HepG2 (cell line): ENCODE results near the gene KCNMA1. TPM values are rescaled to one million over a fixed set of nuclear protein-coding genes. Genes with fewer than 3 reads are reported as not detected.

Source experiments
- ATAC-seq: fragments of 200-7000 bp; cut with Tn5 transposase; 3 replicates; pipeline ENCODE4 v1.9.1; 2020; ENCODE audit warnings: mild to moderate bottlenecking, moderate library complexity
- BruUV-seq: library from RNA; stranded (reverse); fragments of 400-500 nt; replicated peaks from 2 replicates; lab custom pipeline; 2021; lab: Mats Ljungman, UMichigan
- CTCF ChIA-PET: fragments of 300-600 bp; formaldehyde crosslinking; extraction: SDS; loops from one replicate; lab custom pipeline; 2021; ENCODE audit warnings: low total read pairs, inconsistent platforms, low intra/inter-chr PET ratio; lab: Yijun Ruan, JAX
- POLR2A ChIA-PET: fragments of 350-600 bp; sonication (Branson Sonifier 250); formaldehyde crosslinking; loops from one replicate; lab custom pipeline; 2020; ENCODE audit warnings: antibody characterized with exemption, inconsistent platforms; lab: Yijun Ruan, JAX
- DNase-seq: peaks from one replicate; pipeline ENCODE4 v3.0.0-alpha.2; 2015; ENCODE audit warnings: low spot score
- FAIRE-seq: peaks from 3 replicates; lab custom pipeline; 2011; peaks lifted over from hg19 to GRCh38; lab: Jason Lieb, UNC
- H2AFZ ChIP-seq: one replicate; pipeline ENCODE4 v1.6.1; 2011; ENCODE audit warnings: low read length, inconsistent platforms
- H3K27ac ChIP-seq: fragments of 300-600 bp; 3 replicates; pipeline ENCODE4 v1.8.0; 2011; ENCODE audit warnings: mixed run types, mild to moderate bottlenecking, mixed read lengths, low read length, inconsistent platforms; ENCODE audit not compliant: insufficient read depth; ENCODE audit errors: extremely low read length
- H3K27me3 ChIP-seq, 2 experiments: fragments of 200-600 bp in 1 of 2; 2 replicates in 1 of 2; 3 replicates in 1 of 2; pipeline versions ENCODE4 v1.6.0 to v1.8.0; 2011; ENCODE audit warnings: low read length in 2 of 2, mild to moderate bottlenecking in 2 of 2, moderate library complexity in 2 of 2, inconsistent platforms in 1 of 2; ENCODE audit not compliant: insufficient read depth in 2 of 2, control insufficient read depth in 1 of 2
- H3K36me3 ChIP-seq, 2 experiments: fragments of 200-600 bp in 1 of 2; replicated peaks in 1 of 2; 2 replicates in 1 of 2; 3 replicates in 1 of 2; pipeline versions ENCODE4 v1.5.1 to v1.8.0; 2011; ENCODE audit warnings: low read length in 2 of 2, inconsistent platforms in 1 of 2; ENCODE audit not compliant: insufficient read depth in 2 of 2, control insufficient read depth in 1 of 2
- H3K4me1 ChIP-seq: 2 replicates; pipeline ENCODE4 v1.5.1; 2012; ENCODE audit warnings: low read length, inconsistent platforms; ENCODE audit not compliant: insufficient read depth
- H3K4me2 ChIP-seq: 2 replicates; pipeline ENCODE4 v1.6.0; 2011; ENCODE audit warnings: low read depth, low read length, inconsistent platforms
- H3K4me3 ChIP-seq, 3 experiments: fragments of 200-600 bp in 1 of 3; sonication (generic), shearing (Covaris generic) in 1 of 3; replicated peaks in 1 of 3; 2 replicates each; pipeline ENCODE4 v1.5.1; 2011 to 2016; ENCODE audit warnings: low read length in 3 of 3, inconsistent platforms in 2 of 3, low read depth in 2 of 3, mild to moderate bottlenecking in 2 of 3, control low read depth in 1 of 3, mixed read lengths in 1 of 3; ENCODE audit not compliant: insufficient read depth in 1 of 3
- H3K79me2 ChIP-seq: one replicate; pipeline ENCODE4 v1.6.1; 2011; ENCODE audit warnings: low read length, inconsistent platforms; ENCODE audit not compliant: insufficient read depth
- H3K9ac ChIP-seq: 2 replicates; pipeline ENCODE4 v1.6.0; 2011; ENCODE audit warnings: mild to moderate bottlenecking, low read depth, low read length, inconsistent platforms; ENCODE audit not compliant: insufficient read depth
- H3K9me3 ChIP-seq: 2 replicates; pipeline ENCODE4 v1.5.1; 2012; ENCODE audit warnings: mild to moderate bottlenecking, low read length
- H4K20me1 ChIP-seq: 2 replicates; pipeline ENCODE4 v1.6.0; 2011; ENCODE audit warnings: inconsistent platforms, mild to moderate bottlenecking, low read length, moderate library complexity; ENCODE audit not compliant: insufficient read depth
- ARNT ChIP-seq: fragments of 450-650 bp; IDR thresholded peaks from 2 replicates; pipeline ENCODE4 v1.6.1; 2017
- FOXJ3 ChIP-seq: sonication (generic); formaldehyde crosslinking; IDR thresholded peaks from 2 replicates; pipeline ENCODE4 v1.4.0; 2020; ENCODE audit warnings: missing genetic modification reagents, mild to moderate bottlenecking, borderline replicate concordance
- GZF1 ChIP-seq: sonication (generic); formaldehyde crosslinking; IDR thresholded peaks from 2 replicates; pipeline ENCODE4 v1.5.1; 2020; ENCODE audit warnings: mild to moderate bottlenecking, missing genetic modification reagents
- KLF15 ChIP-seq: sonication (generic); formaldehyde crosslinking; IDR thresholded peaks from 2 replicates; pipeline ENCODE4 v1.8.1; 2023; ENCODE audit warnings: borderline replicate concordance, mild to moderate bottlenecking, inconsistent platforms, missing genetic modification reagents, mixed read lengths
- SALL1 ChIP-seq: sonication (generic); formaldehyde crosslinking; IDR thresholded peaks from 2 replicates; pipeline ENCODE4 v1.8.0; 2022; ENCODE audit warnings: mild to moderate bottlenecking, missing genetic modification reagents
- SMYD3 ChIP-seq: sonication (generic); formaldehyde crosslinking; IDR thresholded peaks from 2 replicates; pipeline ENCODE4 v1.8.1; 2023; ENCODE audit warnings: mild to moderate bottlenecking, missing genetic modification reagents
- TEAD3 ChIP-seq: optimal IDR thresholded peaks from 2 replicates; pipeline ENCODE3; 2016; ENCODE audit warnings: borderline replicate concordance
- ZMYM3 ChIP-seq: sonication (generic); formaldehyde crosslinking; IDR thresholded peaks from 2 replicates; pipeline ENCODE4 v1.5.1; 2020; ENCODE audit warnings: mild to moderate bottlenecking, missing genetic modification reagents
- ZNF253 ChIP-seq: sonication (generic); formaldehyde crosslinking; IDR thresholded peaks from 2 replicates; pipeline ENCODE4 v1.8.0; 2022; ENCODE audit warnings: mild to moderate bottlenecking, missing genetic modification reagents, borderline replicate concordance
- ZNF629 ChIP-seq: sonication (generic); formaldehyde crosslinking; conservative IDR thresholded peaks from 2 replicates; pipeline ENCODE4 v1.5.0; 2020; ENCODE audit warnings: missing genetic modification reagents
- ZNF709 ChIP-seq: sonication (generic); formaldehyde crosslinking; IDR thresholded peaks from 2 replicates; pipeline ENCODE4 v1.5.0; 2020; ENCODE audit warnings: mild to moderate bottlenecking, missing genetic modification reagents
- WGBS: methylation state at CpG from one replicate; pipeline ENCODE4 v1.1.6; 2017; ENCODE audit warnings: low lambda C conversion rate; 5-methylcytosine and 5-hydroxymethylcytosine counted together
- in situ Hi-C: cut with HindIII; loops from 2 replicates; pipeline ENCODE4 v1.10.0; 2017; ENCODE audit warnings: low pct_unique_long_range_greater_than_20kb; ENCODE audit not compliant: extremely low pct_ligation_motif_present
- intact Hi-C: fragments of 100-400 bp; cut with micrococcal nuclease; formaldehyde crosslinking; loops from one replicate; pipeline ENCODE4 v1.10.0; 2022; ENCODE audit not compliant: unreplicated experiment
- polyA plus RNA-seq, 8 experiments: library from polyadenylated mRNA; depleted of rRNA in 3 of 8; stranded (reverse) in 7 of 8; unstranded in 1 of 8; fragments of >200 nt; fragmentation: Illumina TruSeq in 4 of 8; extraction: Trizol in 4 of 8; gene quantifications; 2 replicates each; pipeline versions ENCODE4 v1.2.1 to v1.2.3, GENCODE V29; 2011 to 2016; ENCODE audit warnings: low read depth in 4 of 8, missing spikeins in 1 of 8, mixed read lengths in 1 of 8; ENCODE audit not compliant: insufficient read depth in 1 of 8
- total RNA-seq, 5 experiments: library from RNA; depleted of rRNA; stranded (reverse); fragments of >200 nt; fragmentation: Illumina TruSeq; extraction: Trizol; gene quantifications; 2 replicates each; pipeline ENCODE4 v1.2.3, GENCODE V29; 2016; ENCODE audit warnings: low read depth in 1 of 5
- TF ChIP-seq, protein P1 (sequence below): fragments of 450-650 bp; IDR thresholded peaks from 2 replicates; pipeline ENCODE4 v1.6.1; 2017
- TF ChIP-seq, protein P2 (sequence below): sonication (generic); formaldehyde crosslinking; IDR thresholded peaks from 2 replicates; pipeline ENCODE4 v1.5.0; 2020; ENCODE audit warnings: missing genetic modification reagents, mild to moderate bottlenecking, borderline replicate concordance
- TF ChIP-seq, protein P3 (sequence below): sonication (generic); formaldehyde crosslinking; IDR thresholded peaks from 2 replicates; pipeline ENCODE4 v1.4.0; 2020; ENCODE audit warnings: missing genetic modification reagents
- TF ChIP-seq, protein P4 (sequence below): sonication (generic); formaldehyde crosslinking; IDR thresholded peaks from 2 replicates; pipeline ENCODE4 v1.5.0; 2020; ENCODE audit warnings: mild to moderate bottlenecking, missing genetic modification reagents

KCNMA1 gene
- total and polyA plus RNA-seq, 2 of the 13 experiments (the other 11 are each of a cell fraction or from before 2014, with no cell fraction given), result 0.02 TPM; not detected in 1

DNA sequence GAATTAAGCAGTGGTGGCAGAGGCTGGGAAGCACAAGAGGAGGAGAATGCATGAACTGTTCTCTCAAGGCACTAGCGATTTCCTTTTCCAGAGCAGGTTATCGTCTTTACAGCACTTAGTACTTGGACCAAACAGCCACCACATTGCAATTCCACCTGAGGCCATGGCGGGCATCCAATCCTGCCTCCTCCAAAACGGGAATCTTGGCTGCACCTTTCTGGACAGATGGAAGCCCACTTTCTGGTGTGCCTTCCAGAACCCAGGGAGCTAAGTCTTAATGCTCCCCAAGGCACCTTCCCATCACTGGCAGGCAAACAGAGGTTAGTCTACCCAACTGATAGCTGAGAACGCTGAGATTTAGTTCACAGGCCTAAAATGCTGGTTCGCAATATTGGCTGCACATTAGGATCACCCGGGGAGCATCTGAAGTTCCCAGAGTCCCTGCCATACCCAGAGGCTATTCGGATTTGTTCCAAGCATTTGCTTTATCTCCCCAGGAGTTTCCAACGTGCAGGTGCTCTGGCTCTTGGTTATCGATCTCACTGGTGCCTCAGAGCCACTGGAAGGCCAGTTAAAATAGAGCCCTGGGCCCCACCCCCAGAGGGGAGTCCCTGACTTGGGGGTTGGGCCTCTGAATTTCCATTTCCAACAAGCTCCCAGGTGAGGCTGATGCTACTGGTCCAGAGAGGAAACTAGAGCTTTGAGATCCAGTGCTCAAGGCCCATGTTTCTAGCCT is 62.2 kb downstream of the KCNMA1 start:
- H3K9me3 ChIP-seq, result no peaks in the 10 kb centered on the region
- H2AFZ ChIP-seq, result no peak overlapping the region
- ChIA-PET POLR2A (no interaction called here), CTCF (no interaction called here)
- H3K79me2 ChIP-seq, result no peaks in the 10 kb centered on the region
- DNase-seq (no peak), FAIRE-seq (no peak), ATAC-seq (no peak)
- H4K20me1 ChIP-seq, result no peaks in the 10 kb centered on the region
- no TSS peak for BruUV-seq
- no peaks in the 10 kb centered on the region for H3K36me3 ChIP-seq
- no peak overlapping the region for H3K4me3 ChIP-seq
- TF ChIP-seq ZNF709 (CRISPR knock-in tag) (no peak), FOXJ3 (no peak), ZNF629 (CRISPR knock-in tag) (no peak), SALL1 (CRISPR knock-in tag) (no peak), GZF1 (CRISPR knock-in tag) (no peak), KLF15 (no peak), ARNT (no peak), SMYD3 (CRISPR knock-in tag) (no peak), ZMYM3 (CRISPR knock-in tag) (no peak), TEAD3 (CRISPR knock-in tag) (no peak), ZNF253 (no peak)
- TF ChIP-seq, protein P1, sequence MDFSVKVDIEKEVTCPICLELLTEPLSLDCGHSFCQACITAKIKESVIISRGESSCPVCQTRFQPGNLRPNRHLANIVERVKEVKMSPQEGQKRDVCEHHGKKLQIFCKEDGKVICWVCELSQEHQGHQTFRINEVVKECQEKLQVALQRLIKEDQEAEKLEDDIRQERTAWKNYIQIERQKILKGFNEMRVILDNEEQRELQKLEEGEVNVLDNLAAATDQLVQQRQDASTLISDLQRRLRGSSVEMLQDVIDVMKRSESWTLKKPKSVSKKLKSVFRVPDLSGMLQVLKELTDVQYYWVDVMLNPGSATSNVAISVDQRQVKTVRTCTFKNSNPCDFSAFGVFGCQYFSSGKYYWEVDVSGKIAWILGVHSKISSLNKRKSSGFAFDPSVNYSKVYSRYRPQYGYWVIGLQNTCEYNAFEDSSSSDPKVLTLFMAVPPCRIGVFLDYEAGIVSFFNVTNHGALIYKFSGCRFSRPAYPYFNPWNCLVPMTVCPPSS, result no peak
- TF ChIP-seq, protein P2, sequence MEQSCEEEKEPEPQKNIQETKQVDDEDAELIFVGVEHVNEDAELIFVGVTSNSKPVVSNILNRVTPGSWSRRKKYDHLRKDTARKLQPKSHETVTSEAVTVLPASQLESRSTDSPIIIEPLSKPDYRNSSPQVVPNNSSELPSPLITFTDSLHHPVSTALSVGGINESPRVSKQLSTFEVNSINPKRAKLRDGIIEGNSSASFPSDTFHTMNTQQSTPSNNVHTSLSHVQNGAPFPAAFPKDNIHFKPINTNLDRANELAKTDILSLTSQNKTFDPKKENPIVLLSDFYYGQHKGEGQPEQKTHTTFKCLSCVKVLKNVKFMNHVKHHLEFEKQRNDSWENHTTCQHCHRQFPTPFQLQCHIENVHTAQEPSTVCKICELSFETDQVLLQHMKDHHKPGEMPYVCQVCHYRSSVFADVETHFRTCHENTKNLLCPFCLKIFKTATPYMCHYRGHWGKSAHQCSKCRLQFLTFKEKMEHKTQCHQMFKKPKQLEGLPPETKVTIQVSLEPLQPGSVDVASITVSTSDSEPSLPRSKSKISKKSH (CRISPR knock-in tag), result no peak
- TF ChIP-seq, protein P3, sequence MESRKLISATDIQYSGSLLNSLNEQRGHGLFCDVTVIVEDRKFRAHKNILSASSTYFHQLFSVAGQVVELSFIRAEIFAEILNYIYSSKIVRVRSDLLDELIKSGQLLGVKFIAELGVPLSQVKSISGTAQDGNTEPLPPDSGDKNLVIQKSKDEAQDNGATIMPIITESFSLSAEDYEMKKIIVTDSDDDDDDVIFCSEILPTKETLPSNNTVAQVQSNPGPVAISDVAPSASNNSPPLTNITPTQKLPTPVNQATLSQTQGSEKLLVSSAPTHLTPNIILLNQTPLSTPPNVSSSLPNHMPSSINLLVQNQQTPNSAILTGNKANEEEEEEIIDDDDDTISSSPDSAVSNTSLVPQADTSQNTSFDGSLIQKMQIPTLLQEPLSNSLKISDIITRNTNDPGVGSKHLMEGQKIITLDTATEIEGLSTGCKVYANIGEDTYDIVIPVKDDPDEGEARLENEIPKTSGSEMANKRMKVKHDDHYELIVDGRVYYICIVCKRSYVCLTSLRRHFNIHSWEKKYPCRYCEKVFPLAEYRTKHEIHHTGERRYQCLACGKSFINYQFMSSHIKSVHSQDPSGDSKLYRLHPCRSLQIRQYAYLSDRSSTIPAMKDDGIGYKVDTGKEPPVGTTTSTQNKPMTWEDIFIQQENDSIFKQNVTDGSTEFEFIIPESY (CRISPR knock-in tag), result no peak
- TF ChIP-seq, protein P4, sequence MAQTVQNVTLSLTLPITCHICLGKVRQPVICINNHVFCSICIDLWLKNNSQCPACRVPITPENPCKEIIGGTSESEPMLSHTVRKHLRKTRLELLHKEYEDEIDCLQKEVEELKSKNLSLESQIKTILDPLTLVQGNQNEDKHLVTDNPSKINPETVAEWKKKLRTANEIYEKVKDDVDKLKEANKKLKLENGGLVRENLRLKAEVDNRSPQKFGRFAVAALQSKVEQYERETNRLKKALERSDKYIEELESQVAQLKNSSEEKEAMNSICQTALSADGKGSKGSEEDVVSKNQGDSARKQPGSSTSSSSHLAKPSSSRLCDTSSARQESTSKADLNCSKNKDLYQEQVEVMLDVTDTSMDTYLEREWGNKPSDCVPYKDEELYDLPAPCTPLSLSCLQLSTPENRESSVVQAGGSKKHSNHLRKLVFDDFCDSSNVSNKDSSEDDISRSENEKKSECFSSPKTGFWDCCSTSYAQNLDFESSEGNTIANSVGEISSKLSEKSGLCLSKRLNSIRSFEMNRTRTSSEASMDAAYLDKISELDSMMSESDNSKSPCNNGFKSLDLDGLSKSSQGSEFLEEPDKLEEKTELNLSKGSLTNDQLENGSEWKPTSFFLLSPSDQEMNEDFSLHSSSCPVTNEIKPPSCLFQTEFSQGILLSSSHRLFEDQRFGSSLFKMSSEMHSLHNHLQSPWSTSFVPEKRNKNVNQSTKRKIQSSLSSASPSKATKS, result no peak
- no peak overlapping the region for H3K9ac ChIP-seq
- in situ Hi-C loops, result no loop called here
- no peak overlapping the region for H3K4me2 ChIP-seq
- intact Hi-C loops, result no loop called here
- peaks cover 2% of the 10 kb centered on the region; the same call in 1 of the 2 replicates for H3K4me1 ChIP-seq
- no peaks in the 10 kb centered on the region; a peak in 1 of 5 replicates for H3K27me3 ChIP-seq
- H3K27ac ChIP-seq, result no peak overlapping the region
- 21% methylated on average over 5 of the region's 10 CpGs for WGBS
